ENCODE data around the gene SSC5D. TPM values are rescaled to one million over a fixed set of nuclear protein-coding genes. Genes with fewer than 3 reads are reported as not detected.

The SSC5D gene
- total and polyA plus RNA-seq, 9 of the 15 experiments (the other 6 are each of a cell fraction or from before 2014, with no cell fraction given): 0.04 to 0.71 (median 0.14) TPM; not detected in 2

- TF ChIP-seq NFIC (IDR thresholded peaks at IDR 0.05) (peak; percentile 74), TAF7 (tag; IDR thresholded peaks at IDR 0.05) (no peak), ZNF398 (CRISPR knock-in tag; IDR thresholded peaks at IDR 0.05) (no peak), EWSR1 (IDR thresholded peaks at IDR 0.05; ENCODE audit: borderline replicate concordance, low read depth, partially characterized antibody) (no peak), VEZF1 (CRISPR knock-in tag; IDR thresholded peaks at IDR 0.05) (no peak), GTF2B (IDR thresholded peaks at IDR 0.05; ENCODE audit: extremely low read depth, insufficient read length) (no peak), CC2D1A (IDR thresholded peaks at IDR 0.05) (peak; percentile 54; the same call in 1 of the 2 replicates), CBFA2T2 (conservative IDR thresholded peaks at IDR 0.05) (peak; percentile 89), SAFB (IDR thresholded peaks at IDR 0.05; ENCODE audit: borderline replicate concordance, low read depth, low read length) (no peak)
- TF ChIP-seq, protein P1, sequence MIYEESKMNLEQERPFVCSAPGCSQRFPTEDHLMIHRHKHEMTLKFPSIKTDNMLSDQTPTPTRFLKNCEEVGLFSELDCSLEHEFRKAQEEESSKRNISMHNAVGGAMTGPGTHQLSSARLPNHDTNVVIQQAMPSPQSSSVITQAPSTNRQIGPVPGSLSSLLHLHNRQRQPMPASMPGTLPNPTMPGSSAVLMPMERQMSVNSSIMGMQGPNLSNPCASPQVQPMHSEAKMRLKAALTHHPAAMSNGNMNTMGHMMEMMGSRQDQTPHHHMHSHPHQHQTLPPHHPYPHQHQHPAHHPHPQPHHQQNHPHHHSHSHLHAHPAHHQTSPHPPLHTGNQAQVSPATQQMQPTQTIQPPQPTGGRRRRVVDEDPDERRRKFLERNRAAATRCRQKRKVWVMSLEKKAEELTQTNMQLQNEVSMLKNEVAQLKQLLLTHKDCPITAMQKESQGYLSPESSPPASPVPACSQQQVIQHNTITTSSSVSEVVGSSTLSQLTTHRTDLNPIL (CRISPR knock-in tag; IDR thresholded peaks at IDR 0.05): no peak
- TF ChIP-seq, protein P2, sequence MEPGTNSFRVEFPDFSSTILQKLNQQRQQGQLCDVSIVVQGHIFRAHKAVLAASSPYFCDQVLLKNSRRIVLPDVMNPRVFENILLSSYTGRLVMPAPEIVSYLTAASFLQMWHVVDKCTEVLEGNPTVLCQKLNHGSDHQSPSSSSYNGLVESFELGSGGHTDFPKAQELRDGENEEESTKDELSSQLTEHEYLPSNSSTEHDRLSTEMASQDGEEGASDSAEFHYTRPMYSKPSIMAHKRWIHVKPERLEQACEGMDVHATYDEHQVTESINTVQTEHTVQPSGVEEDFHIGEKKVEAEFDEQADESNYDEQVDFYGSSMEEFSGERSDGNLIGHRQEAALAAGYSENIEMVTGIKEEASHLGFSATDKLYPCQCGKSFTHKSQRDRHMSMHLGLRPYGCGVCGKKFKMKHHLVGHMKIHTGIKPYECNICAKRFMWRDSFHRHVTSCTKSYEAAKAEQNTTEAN (CRISPR knock-in tag; IDR thresholded peaks at IDR 0.05): peak; percentile 61
- TF ChIP-seq, protein P3, sequence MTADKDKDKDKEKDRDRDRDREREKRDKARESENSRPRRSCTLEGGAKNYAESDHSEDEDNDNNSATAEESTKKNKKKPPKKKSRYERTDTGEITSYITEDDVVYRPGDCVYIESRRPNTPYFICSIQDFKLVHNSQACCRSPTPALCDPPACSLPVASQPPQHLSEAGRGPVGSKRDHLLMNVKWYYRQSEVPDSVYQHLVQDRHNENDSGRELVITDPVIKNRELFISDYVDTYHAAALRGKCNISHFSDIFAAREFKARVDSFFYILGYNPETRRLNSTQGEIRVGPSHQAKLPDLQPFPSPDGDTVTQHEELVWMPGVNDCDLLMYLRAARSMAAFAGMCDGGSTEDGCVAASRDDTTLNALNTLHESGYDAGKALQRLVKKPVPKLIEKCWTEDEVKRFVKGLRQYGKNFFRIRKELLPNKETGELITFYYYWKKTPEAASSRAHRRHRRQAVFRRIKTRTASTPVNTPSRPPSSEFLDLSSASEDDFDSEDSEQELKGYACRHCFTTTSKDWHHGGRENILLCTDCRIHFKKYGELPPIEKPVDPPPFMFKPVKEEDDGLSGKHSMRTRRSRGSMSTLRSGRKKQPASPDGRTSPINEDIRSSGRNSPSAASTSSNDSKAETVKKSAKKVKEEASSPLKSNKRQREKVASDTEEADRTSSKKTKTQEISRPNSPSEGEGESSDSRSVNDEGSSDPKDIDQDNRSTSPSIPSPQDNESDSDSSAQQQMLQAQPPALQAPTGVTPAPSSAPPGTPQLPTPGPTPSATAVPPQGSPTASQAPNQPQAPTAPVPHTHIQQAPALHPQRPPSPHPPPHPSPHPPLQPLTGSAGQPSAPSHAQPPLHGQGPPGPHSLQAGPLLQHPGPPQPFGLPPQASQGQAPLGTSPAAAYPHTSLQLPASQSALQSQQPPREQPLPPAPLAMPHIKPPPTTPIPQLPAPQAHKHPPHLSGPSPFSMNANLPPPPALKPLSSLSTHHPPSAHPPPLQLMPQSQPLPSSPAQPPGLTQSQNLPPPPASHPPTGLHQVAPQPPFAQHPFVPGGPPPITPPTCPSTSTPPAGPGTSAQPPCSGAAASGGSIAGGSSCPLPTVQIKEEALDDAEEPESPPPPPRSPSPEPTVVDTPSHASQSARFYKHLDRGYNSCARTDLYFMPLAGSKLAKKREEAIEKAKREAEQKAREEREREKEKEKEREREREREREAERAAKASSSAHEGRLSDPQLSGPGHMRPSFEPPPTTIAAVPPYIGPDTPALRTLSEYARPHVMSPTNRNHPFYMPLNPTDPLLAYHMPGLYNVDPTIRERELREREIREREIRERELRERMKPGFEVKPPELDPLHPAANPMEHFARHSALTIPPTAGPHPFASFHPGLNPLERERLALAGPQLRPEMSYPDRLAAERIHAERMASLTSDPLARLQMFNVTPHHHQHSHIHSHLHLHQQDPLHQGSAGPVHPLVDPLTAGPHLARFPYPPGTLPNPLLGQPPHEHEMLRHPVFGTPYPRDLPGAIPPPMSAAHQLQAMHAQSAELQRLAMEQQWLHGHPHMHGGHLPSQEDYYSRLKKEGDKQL (CRISPR knock-in tag; IDR thresholded peaks at IDR 0.05; ENCODE audit: borderline replicate concordance): no peak
Observed at GRCh38 chr19:55467236-55468053, 20.8 kb upstream of the SSC5D start (continued).
